Gastrocnemius medialis (tissue), 4 donors: ENCODE data around the gene STXBP4.

Source experiments
- CTCF ChIP-seq, 5 experiments: fragments of 450-650 bp in 3 of 5; fragments of 200-600 bp in 2 of 5; sonication (generic) in 2 of 5; IDR thresholded peaks in 4 of 5; conservative IDR thresholded peaks in 1 of 5; 1 replicate in 4 of 5; 2 replicates in 1 of 5; pipeline ENCODE4 v1.5.1; 2016 to 2019; ENCODE audit warnings: antibody characterized with exemption in 5 of 5, mild to moderate bottlenecking in 3 of 5, moderate library complexity in 3 of 5
- POLR2A ChIP-seq, 2 donors: fragments of 450-650 bp; IDR thresholded peaks; one replicate each; pipeline ENCODE4 v1.6.1; 2017; ENCODE audit warnings: antibody characterized with exemption in 2 of 2, mild to moderate bottlenecking in 2 of 2, moderate library complexity in 2 of 2

DNA sequence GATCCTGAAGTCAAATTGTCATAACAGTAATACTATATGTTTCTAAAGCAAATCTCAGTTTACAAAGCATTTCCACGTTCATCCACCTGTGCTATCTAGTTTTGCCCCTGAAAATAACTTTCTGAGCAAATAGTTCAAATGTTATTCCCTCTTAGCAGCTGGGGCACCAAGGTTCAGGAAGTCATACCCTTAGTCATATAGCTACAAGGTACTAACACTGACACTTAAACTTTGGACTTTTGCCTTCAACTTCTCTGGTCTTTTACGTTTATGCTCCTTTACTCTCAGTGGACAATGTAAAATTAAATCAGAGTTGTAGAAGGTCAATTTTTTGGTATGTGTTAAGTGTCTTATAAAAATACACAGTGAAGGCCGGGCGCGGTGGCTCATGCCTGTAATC is 33.1 kb upstream of the STXBP4 start:
- no peak for TF ChIP-seq CTCF (IDR thresholded peaks at IDR 0.05 in 4 of 5, conservative IDR thresholded peaks at IDR 0.05 in 1 of 5)
- TF ChIP-seq POLR2A (IDR thresholded peaks at IDR 0.05), result no peak
